ENCODE measurements around the gene LYZL6. TPM values are rescaled to one million over a fixed set of nuclear protein-coding genes. Genes with fewer than 3 reads are reported as not detected.

The LYZL6 gene
- total and polyA plus RNA-seq, 2 of the 8 experiments (the other 6 are each of a cell fraction or from before 2014, with no cell fraction given), result not detected

DNA sequence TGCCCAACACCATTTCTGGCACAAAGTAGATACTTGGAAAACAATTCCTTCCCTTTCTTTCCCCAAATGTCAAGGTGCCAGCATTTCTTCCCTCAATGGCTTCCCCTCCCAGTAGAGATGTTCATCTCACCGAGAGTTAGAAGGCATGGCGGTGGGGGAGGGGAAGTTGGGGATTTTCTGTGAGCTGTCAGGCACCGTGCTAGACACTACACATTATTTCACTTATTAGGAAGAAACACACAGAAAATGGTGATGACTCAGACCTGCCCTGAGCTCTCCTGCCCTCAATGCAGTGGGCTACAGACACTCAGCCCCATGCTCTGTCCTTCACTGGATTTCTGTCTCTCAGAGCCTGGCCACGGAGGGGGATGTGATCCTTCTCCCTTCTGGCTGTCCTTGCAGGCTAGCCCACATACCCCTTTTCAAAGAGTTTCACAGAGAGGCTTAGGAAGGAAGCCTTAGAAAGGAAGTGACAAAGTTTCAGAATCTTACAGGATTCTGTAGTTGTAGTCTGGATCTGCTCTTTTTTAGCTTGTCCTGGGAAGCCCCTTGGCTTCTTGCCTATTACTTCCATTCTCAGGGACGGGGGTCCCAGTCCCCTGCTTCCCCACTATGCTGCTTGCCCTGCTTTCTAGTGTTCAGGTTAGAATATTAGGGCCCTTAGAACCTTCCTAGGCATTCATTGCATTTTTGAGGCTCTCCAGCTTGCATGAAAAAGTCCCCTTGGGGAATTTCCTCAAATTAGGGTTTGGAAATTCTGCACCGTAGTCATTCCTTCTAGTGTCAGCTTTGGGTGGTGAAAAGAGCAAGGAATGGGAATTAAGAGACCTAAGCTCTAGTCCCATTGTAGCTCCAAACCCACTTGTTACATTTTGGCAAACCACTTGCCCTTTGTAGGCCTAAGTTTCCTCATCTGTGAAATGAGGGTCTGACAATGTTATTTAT is 51.1 kb downstream of the LYZL6 start (continued):
- no peak for TF ChIP-seq TEAD4 (IDR thresholded peaks at IDR 0.05; ENCODE audit: low read depth, low read length)
